ENCODE results near the gene MUTYH.

Gene MUTYH

GRCh38 chr1:45304311-45305081 is 35.7 kb downstream of the MUTYH start:
- no peak for DNase-seq (ENCODE audit: low read depth)
- TF ChIP-seq CTCF (conservative IDR thresholded peaks at IDR 0.05; ENCODE audit: low read depth, low read length), result no peak
- H3K4me3 ChIP-seq (ENCODE audit: low read length), result peak overlapping the region; percentile 74

GRCh38 chr1:45303520-45304310 is 36.5 kb downstream of the MUTYH start:
- DNase-seq (ENCODE audit: low read depth), result peak; percentile 85
- peak; percentile 63 for TF ChIP-seq CTCF (conservative IDR thresholded peaks at IDR 0.05; ENCODE audit: low read depth, low read length)

DNA sequence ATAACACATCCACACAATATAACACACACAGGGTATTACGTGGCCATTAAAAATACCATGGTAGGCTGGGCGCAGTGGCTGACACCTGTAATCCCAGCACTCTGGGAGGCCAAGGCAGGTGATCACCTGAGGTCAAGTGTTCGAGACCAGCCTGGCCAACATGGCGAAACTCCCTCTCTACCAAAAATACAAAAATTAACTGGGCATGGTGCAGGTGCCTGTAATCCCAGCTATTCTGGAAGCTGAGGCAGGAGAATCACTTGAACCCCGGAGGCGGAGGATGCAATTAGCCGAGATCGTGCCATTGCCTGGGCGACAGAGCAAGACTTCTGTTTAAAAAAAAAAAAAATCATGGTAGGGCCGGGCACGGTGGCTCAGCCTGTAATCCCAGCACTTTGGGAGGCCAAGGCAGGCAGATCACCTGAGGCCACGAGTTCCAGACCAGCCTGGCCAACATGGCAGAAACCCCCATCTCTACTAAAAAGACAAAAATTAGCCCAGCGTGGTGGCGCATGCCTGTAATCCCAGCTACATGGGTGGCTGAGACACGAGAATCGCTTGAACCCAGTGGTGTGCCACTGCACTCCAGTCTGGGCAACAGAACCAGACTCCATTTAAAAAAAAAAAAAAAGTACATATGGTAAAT is 37.6 kb downstream of the MUTYH start:
- H3K4me3 ChIP-seq (ENCODE audit: low read length), result peak overlapping the region; percentile 57
- DNase-seq (ENCODE audit: low read depth), result no peak
- TF ChIP-seq CTCF (conservative IDR thresholded peaks at IDR 0.05; ENCODE audit: low read depth, low read length), result no peak

More at GRCh38 chr1:45303520-45304310, 36.5 kb downstream of the MUTYH start:
- H3K4me3 ChIP-seq (ENCODE audit: low read length), result peak overlapping the region; percentile 74

DNA sequence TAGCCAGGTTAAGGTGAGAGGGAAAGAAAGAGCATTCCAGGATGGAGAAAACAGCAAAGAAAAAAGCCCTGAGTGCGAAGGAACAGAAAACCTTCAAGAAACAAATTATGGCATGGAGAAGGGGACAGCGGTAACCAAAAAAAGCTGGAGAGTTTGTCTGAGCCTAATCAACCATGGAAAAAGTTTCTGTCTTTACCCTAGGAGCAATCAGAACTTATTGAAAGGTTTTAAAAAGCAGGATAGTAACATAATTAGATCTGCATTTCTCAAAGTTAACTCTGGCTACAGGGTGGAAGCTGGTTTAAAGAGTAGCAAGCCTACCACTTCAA is 39.6 kb downstream of the MUTYH start:
- no peak for TF ChIP-seq CTCF (conservative IDR thresholded peaks at IDR 0.05; ENCODE audit: low read depth, low read length)

GRCh38 chr1:45299981-45300668 is 40.1 kb downstream of the MUTYH start:
- peak; percentile 45 for DNase-seq (ENCODE audit: low read depth)
- no peak overlapping the region for H3K4me3 ChIP-seq (ENCODE audit: low read length)
- peak; percentile 76 for TF ChIP-seq CTCF (conservative IDR thresholded peaks at IDR 0.05; ENCODE audit: low read depth, low read length)

More for the DNA sequence above, 39.6 kb downstream of the MUTYH start:
- no peak overlapping the region for H3K4me3 ChIP-seq (ENCODE audit: low read length)
- DNase-seq (ENCODE audit: low read depth), result no peak

GRCh38 chr1:45299296-45299695 is 40.9 kb downstream of the MUTYH start:
- H3K4me3 ChIP-seq (ENCODE audit: low read length), result no peak overlapping the region
- DNase-seq (ENCODE audit: low read depth), result no peak
- no peak for TF ChIP-seq CTCF (conservative IDR thresholded peaks at IDR 0.05; ENCODE audit: low read depth, low read length)
